Mammary epithelial cell (primary cell): ENCODE measurements around the gene PPP1R7.

Experiments used
- CTCF ChIP-seq, 2 donors: IDR thresholded peaks in 1 of 2; conservative IDR thresholded peaks in 1 of 2; 2 replicates each; pipeline ENCODE4 v1.5.1; 2011 to 2012; ENCODE audit warnings: inconsistent platforms in 2 of 2, low read length in 2 of 2, mild to moderate bottlenecking in 2 of 2, control low read depth in 1 of 2, low read depth in 1 of 2; ENCODE audit not compliant: insufficient read depth in 1 of 2; ENCODE audit errors: extremely low read depth in 1 of 2
- EZH2 ChIP-seq: IDR thresholded peaks from 2 replicates; pipeline ENCODE4 v1.6.1; 2012; ENCODE audit warnings: low read length, inconsistent platforms, borderline replicate concordance

- TF ChIP-seq CTCF (conservative IDR thresholded peaks at IDR 0.05 in 1 of 2, IDR thresholded peaks at IDR 0.05 in 1 of 2; ENCODE audit: extremely low read depth in 1 of 2, insufficient read depth in 1 of 2, low read depth in 1 of 2, low read length in 2 of 2) (no peak), EZH2 (no peak)
These were observed 35.4 kb upstream of the PPP1R7 start for GRCh38 chr2:241114836-241115235.
